Posterior vena cava (tissue), 2 donors: ENCODE results near the gene ADAM30. TPM values are rescaled to one million over a fixed set of nuclear protein-coding genes. Genes with fewer than 3 reads are reported as not detected.

Experiments
- DNase-seq: peaks from one replicate; pipeline ENCODE4 v3.0.0-alpha.2; 2020; ENCODE audit warnings: low spot score
- intact Hi-C, 2 donors: fragments of 100-400 bp; cut with DNase I; formaldehyde crosslinking; loops; one replicate each; pipeline versions ENCODE4 v1.14.1 to v1.14.2; 2022 to 2023
- long read RNA-seq, 2 donors: library from polyadenylated mRNA; unstranded; transcript quantifications; one replicate each; pipeline ENCODE4 v2.0.0, GENCODE V29; 2020 to 2021
- total RNA-seq, 2 donors: library from RNA; stranded (reverse); fragmentation: NEBNext Ultra II Directional; extraction: Animal tissue kit (Norgen Biotek cat#: 25700); gene quantifications; one replicate each; pipeline ENCODE4 v1.2.1, GENCODE V29; 2021
- donor health status: DM: yes; HTN: yes; CAD: no.
- donor health status: DM: yes; HTN: yes; CAD: no.

Gene ADAM30
- total RNA-seq: not detected
- long read RNA-seq, donor 1: 0 reads
- long read RNA-seq, donor 2: 0 reads

GRCh38 chr1:119896303-119896702, at the start of gene ADAM30:
Gene ADAM30 (minus strand): TSS chr1:119896515. CDS start chr1:119896336, 179 bp downstream.
- intact Hi-C loops: no loop called here
- no peak for DNase-seq

- DNase-seq: no peak
- intact Hi-C loops: no loop called here
These were observed 46.9 kb upstream of the ADAM30 start for GRCh38 chr1:119943216-119943615.

GRCh38 chr1:119941392-119941791, 45.1 kb upstream of the ADAM30 start:
- intact Hi-C loops: no loop called here
- DNase-seq: no peak

- no peak for DNase-seq
- intact Hi-C loops: no loop called here
These were observed 44.4 kb upstream of the ADAM30 start for GRCh38 chr1:119940697-119941096.

- intact Hi-C loops: no loop called here
These were observed 40.9 kb upstream of the ADAM30 start for GRCh38 chr1:119937198-119937597.

GRCh38 chr1:119935915-119936314, 39.6 kb upstream of the ADAM30 start:
- intact Hi-C loops: no loop called here
- no peak for DNase-seq

More at GRCh38 chr1:119937198-119937597, 40.9 kb upstream of the ADAM30 start:
- DNase-seq: no peak

GRCh38 chr1:119935373-119935772, 39.1 kb upstream of the ADAM30 start:
- intact Hi-C loops: no loop called here
- no peak for DNase-seq

GRCh38 chr1:119933397-119933796, 37.1 kb upstream of the ADAM30 start:
- intact Hi-C loops: no loop called here
- DNase-seq: no peak

GRCh38 chr1:119929643-119930315, 33.5 kb upstream of the ADAM30 start:
- no peak for DNase-seq
- intact Hi-C loops: no loop called here

- DNase-seq: no peak
- intact Hi-C loops: no loop called here
These were observed 30.2 kb upstream of the ADAM30 start for GRCh38 chr1:119926553-119926952.

GRCh38 chr1:119924948-119925898, 28.9 kb upstream of the ADAM30 start:
- intact Hi-C loops: no loop called here
- no peak for DNase-seq

GRCh38 chr1:119920104-119920968, 24.0 kb upstream of the ADAM30 start:
- no peak for DNase-seq
- intact Hi-C loops: no loop called here

- intact Hi-C loops: no loop called here
- DNase-seq: no peak
These were observed 22.9 kb upstream of the ADAM30 start for GRCh38 chr1:119919241-119919640.

- intact Hi-C loops: no loop called here
- DNase-seq: no peak
These were observed 22.0 kb upstream of the ADAM30 start for GRCh38 chr1:119918301-119918700.

GRCh38 chr1:119917304-119918055, 21.2 kb upstream of the ADAM30 start:
- intact Hi-C loops: no loop called here
- no peak for DNase-seq

GRCh38 chr1:119915517-119915916, 19.2 kb upstream of the ADAM30 start:
- intact Hi-C loops: no loop called here
- no peak for DNase-seq

GRCh38 chr1:119914071-119914470, 17.8 kb upstream of the ADAM30 start:
- intact Hi-C loops: no loop called here
- no peak for DNase-seq

- DNase-seq: no peak
- intact Hi-C loops: no loop called here
These were observed 16.6 kb upstream of the ADAM30 start for GRCh38 chr1:119912963-119913362.

GRCh38 chr1:119911775-119912174, 15.5 kb upstream of the ADAM30 start:
- intact Hi-C loops: no loop called here
- no peak for DNase-seq
